H1 (cell line): ENCODE measurements around the gene ENSA. TPM values are rescaled to one million over a fixed set of nuclear protein-coding genes. Genes with fewer than 3 reads are reported as not detected.

Experiments
- POLR2AphosphoS5 ChIP-seq: IDR thresholded peaks from 2 replicates; pipeline ENCODE4 v1.6.1; 2011; ENCODE audit warnings: low read depth, low read length
- SP4 ChIP-seq: IDR thresholded peaks from 2 replicates; pipeline ENCODE4 v1.6.1; 2012; ENCODE audit warnings: low read length, inconsistent platforms
- ZNF274 ChIP-seq: IDR thresholded peaks from 2 replicates; pipeline ENCODE4 v1.7.0; 2012; ENCODE audit warnings: low read length, borderline replicate concordance; ENCODE audit errors: extremely low read depth
- polyA plus RNA-seq, 7 experiments: library from polyadenylated mRNA; depleted of rRNA in 3 of 7; stranded (reverse) in 5 of 7; unstranded in 2 of 7; fragments of >200 nt in 5 of 7; fragments of 200-250 nt in 2 of 7; gene quantifications; 1 replicate in 5 of 7; 2 replicates in 1 of 7; 4 replicates in 1 of 7; pipeline versions ENCODE4 v1.2.1 to v1.2.3, GENCODE V29; 2011 to 2013; ENCODE audit warnings: missing spikeins in 2 of 7, mixed read lengths in 2 of 7
- total RNA-seq: library from RNA; stranded (reverse); fragmentation: NEBNext Ultra II Directional; extraction: Animal tissue kit (Norgen Biotek cat#: 25700); gene quantifications from 2 replicates; pipeline ENCODE4 v1.2.1, GENCODE V29; 2021

The ENSA gene
- total and polyA plus RNA-seq, 2 of the 8 experiments (the other 6 are each of a cell fraction or from before 2014, with no cell fraction given) = 48.2 to 229 TPM

GRCh38 chr1:150579945-150580642, 49.3 kb downstream of the ENSA start (continued):
- TF ChIP-seq POLR2AphosphoS5 = no peak; the same call in 1 of the 2 replicates
- TF ChIP-seq ZNF274 = no peak
- TF ChIP-seq SP4 = no peak
- TF ChIP-seq, all 59 proteins: peak for 0
